B cell (primary cell): ENCODE measurements around the gene SEC14L1. TPM values are rescaled to one million over a fixed set of nuclear protein-coding genes. Genes with fewer than 3 reads are reported as not detected.

Experiments used
- ATAC-seq: fragments of 200-7000 bp; cut with Tn5 transposase; one replicate; pipeline ENCODE4 v1.10.0; 2021; ENCODE audit warnings: low read depth, mild to moderate bottlenecking, moderate number of reproducible peaks, moderate library complexity
- CTCF ChIA-PET: fragments of 350-600 bp; sonication (Branson Sonifier 250); formaldehyde crosslinking; loops from one replicate; lab custom pipeline; 2021; ENCODE audit warnings: antibody characterized with exemption, inconsistent platforms; lab: Charles Lee
- POLR2A ChIA-PET: fragments of 350-600 bp; sonication (Branson Sonifier 250); formaldehyde crosslinking; loops from one replicate; lab custom pipeline; 2021; ENCODE audit warnings: antibody characterized with exemption; lab: Charles Lee
- DNase-seq: peaks from one replicate; pipeline ENCODE4 v3.0.0; 2013
- H2AFZ ChIP-seq: 2 replicates; pipeline ENCODE4 v1.6.1; 2012; ENCODE audit warnings: mild to moderate bottlenecking, low read depth, low read length; ENCODE audit not compliant: insufficient read depth, poor library complexity, severe bottlenecking
- H3K27ac ChIP-seq, 2 donors: 1 replicate in 1 of 2; 2 replicates in 1 of 2; pipeline ENCODE4 v1.5.1; 2012 to 2013; ENCODE audit warnings: low read length in 2 of 2, mild to moderate bottlenecking in 2 of 2, moderate library complexity in 1 of 2
- H3K27me3 ChIP-seq, 4 experiments: fragments of 200-600 bp in 1 of 4; sonication (generic) in 1 of 4; replicated peaks in 1 of 4; 1 replicate in 2 of 4; 2 replicates in 2 of 4; pipeline versions ENCODE4 v1.6.1 to v1.7.0; 2013 to 2016; ENCODE audit warnings: low read length in 3 of 4, mild to moderate bottlenecking in 2 of 4, mixed read lengths in 1 of 4, moderate library complexity in 1 of 4; ENCODE audit not compliant: insufficient read depth in 4 of 4, control insufficient read depth in 3 of 4; ENCODE audit errors: control extremely low read depth in 1 of 4
- H3K36me3 ChIP-seq, 2 experiments: replicated peaks in 1 of 2; 1 replicate in 1 of 2; 2 replicates in 1 of 2; pipeline versions ENCODE4 v1.6.1 to v1.7.1; 2013; ENCODE audit warnings: low read length in 1 of 2; ENCODE audit not compliant: insufficient read depth in 2 of 2, control insufficient read depth in 1 of 2; ENCODE audit errors: control extremely low read depth in 1 of 2, extremely low read depth in 1 of 2
- H3K4me1 ChIP-seq, 2 donors: fragments of 200-600 bp in 1 of 2; sonication (generic) in 1 of 2; 1 replicate in 1 of 2; 2 replicates in 1 of 2; pipeline versions ENCODE4 v1.5.1 to v1.6.1; 2013 to 2017; ENCODE audit warnings: low read length in 2 of 2; ENCODE audit not compliant: control insufficient read depth in 2 of 2, insufficient read depth in 2 of 2
- H3K4me2 ChIP-seq: replicated peaks from 2 replicates; pipeline ENCODE3; 2012; ENCODE audit warnings: mild to moderate bottlenecking, low read depth, low read length; ENCODE audit not compliant: poor library complexity, severe bottlenecking
- H3K4me3 ChIP-seq, 5 experiments: fragments of 200-600 bp in 1 of 5; sonication (generic) in 1 of 5; 1 replicate in 3 of 5; 2 replicates in 2 of 5; pipeline versions ENCODE4 v1.5.1 to v1.7.0; 2011 to 2016; ENCODE audit warnings: low read length in 4 of 5, mild to moderate bottlenecking in 4 of 5, low read depth in 2 of 5, control low read depth in 1 of 5, moderate library complexity in 1 of 5; ENCODE audit not compliant: insufficient read depth in 1 of 5; ENCODE audit errors: control extremely low read depth in 1 of 5, extremely low read depth in 1 of 5
- H3K79me2 ChIP-seq: fragments of 200-600 bp; sonication (generic); one replicate; pipeline ENCODE4 v1.6.0; 2016; ENCODE audit warnings: low read length; ENCODE audit not compliant: control insufficient read depth, insufficient read depth
- H3K9ac ChIP-seq: fragments of 200-600 bp; sonication (generic); 2 replicates; pipeline ENCODE4 v1.6.1; 2017; ENCODE audit warnings: mild to moderate bottlenecking, low read length, moderate library complexity
- H3K9me3 ChIP-seq, 3 donors: one replicate each; pipeline versions ENCODE4 v1.6.1 to v1.7.1; 2013; ENCODE audit warnings: low read length in 2 of 3; ENCODE audit not compliant: control insufficient read depth in 2 of 3, insufficient read depth in 1 of 3; ENCODE audit errors: control extremely low read depth in 1 of 3
- H4K20me1 ChIP-seq: 2 replicates; pipeline ENCODE4 v1.6.0; 2012; ENCODE audit warnings: mild to moderate bottlenecking, low read length; ENCODE audit not compliant: insufficient read depth, control insufficient read depth, poor library complexity, severe bottlenecking
- H3K27ac Mint-ChIP-seq: one replicate; pipeline ENCODE4 v1.8.0; 2021; ENCODE audit warnings: mixed read lengths
- H3K27me3 Mint-ChIP-seq: one replicate; pipeline ENCODE4 v1.8.0; 2021; ENCODE audit warnings: mixed read lengths
- H3K4me1 Mint-ChIP-seq: one replicate; pipeline ENCODE4 v1.8.0; 2021; ENCODE audit warnings: mixed read lengths
- H3K4me3 Mint-ChIP-seq: one replicate; pipeline ENCODE4 v1.8.0; 2021; ENCODE audit warnings: mixed read lengths
- H3K9me3 Mint-ChIP-seq: one replicate; pipeline ENCODE4 v1.8.0; 2022; ENCODE audit warnings: mixed read lengths; ENCODE audit not compliant: insufficient read depth
- EZH2 ChIP-seq: IDR thresholded peaks from 2 replicates; pipeline ENCODE4 v1.6.1; 2012; ENCODE audit warnings: borderline replicate concordance, low read depth, mild to moderate bottlenecking, moderate library complexity, low read length; ENCODE audit not compliant: insufficient read depth, poor library complexity, severe bottlenecking
- WGBS: methylation state at CpG from one replicate; pipeline ENCODE4 v1.1.5; 2013; ENCODE audit warnings: missing lambda C conversion rate; ENCODE audit not compliant: insufficient coverage; 5-methylcytosine and 5-hydroxymethylcytosine counted together
- intact Hi-C: fragments of 100-400 bp; cut with micrococcal nuclease; formaldehyde crosslinking; loops from one replicate; pipeline ENCODE4 v1.10.0; 2022
- polyA minus RNA-seq: library from RNA; depleted of rRNA, polyadenylated mRNA; stranded (reverse); fragments of >200 nt; gene quantifications from 2 replicates; pipeline ENCODE4 v1.2.3, GENCODE V29; 2012
- polyA plus RNA-seq: library from polyadenylated mRNA; depleted of rRNA; stranded (reverse); fragments of >200 nt; gene quantifications from 2 replicates; pipeline ENCODE4 v1.2.3, GENCODE V29; 2012
- total RNA-seq, 2 donors: library from RNA; stranded (reverse); fragments of 120-200 nt in 1 of 2; gene quantifications; 1 replicate in 1 of 2; 2 replicates in 1 of 2; pipeline versions ENCODE4 v1.2.3 to v1.2.4, GENCODE V29; 2013 to 2022
- TF ChIP-seq, protein P1 (sequence below): fragments of 200-600 bp; IDR thresholded peaks from one replicate; pipeline ENCODE4 v1.8.0; 2022; ENCODE audit warnings: antibody characterized with exemption, mild to moderate bottlenecking

SEC14L1 gene
- total RNA-seq (100 and 103 TPM in 2 replicates), polyA plus RNA-seq (37.7 and 48.8 TPM in 2 replicates), polyA minus RNA-seq (36.2 and 112 TPM in 2 replicates)
- 20.0 TPM for total RNA-seq (2013)

DNA sequence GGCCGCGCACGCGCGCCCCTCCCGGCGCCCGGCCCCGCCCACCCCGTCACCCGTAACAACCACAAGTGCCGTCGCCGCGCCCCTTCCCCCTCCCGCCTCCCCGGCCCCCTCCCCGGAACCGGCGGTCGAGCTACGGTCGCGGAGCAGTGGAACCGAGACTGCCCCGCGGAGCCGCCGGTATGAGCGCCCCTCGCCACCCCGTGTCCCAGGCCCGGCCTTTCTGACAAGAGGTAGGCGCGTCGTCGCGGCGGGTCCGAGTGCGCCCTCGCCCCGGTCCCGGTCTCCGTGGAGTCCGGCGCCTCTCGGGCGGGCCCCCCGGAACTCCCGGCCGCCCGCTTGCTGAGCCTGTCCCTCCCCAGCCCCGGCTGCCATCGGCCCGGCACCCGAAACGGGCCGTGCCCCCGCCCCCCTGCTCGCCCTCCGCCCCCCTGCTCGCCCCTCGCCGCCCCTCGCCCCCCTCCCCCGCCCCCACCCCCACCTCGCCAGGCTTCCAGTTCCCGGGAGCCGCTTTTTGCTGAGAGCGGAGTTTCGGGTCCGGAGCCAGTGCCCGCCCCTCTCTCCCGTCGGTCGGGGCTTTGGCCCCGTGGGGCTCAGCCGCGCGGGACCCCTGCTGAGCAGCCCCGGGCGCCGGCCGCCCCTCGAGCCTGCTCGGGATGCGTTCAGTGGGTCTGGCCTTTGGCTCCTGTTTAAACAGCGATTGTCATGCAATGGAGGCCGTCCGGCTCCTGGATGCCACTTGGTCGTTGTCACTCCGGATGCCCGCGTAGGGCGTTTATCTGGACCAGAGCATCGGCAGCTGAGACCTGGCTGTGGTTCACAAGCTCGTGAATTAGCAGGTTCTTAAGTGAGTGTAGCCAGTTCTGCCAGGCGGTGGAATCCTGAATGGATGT, at the start of gene SEC14L1:
Gene SEC14L1 (plus strand): TSS at position 92 of the 890 bp plus-strand sequence. CDS start 2,628 bp downstream, outside the sequence.
- H3K79me2 ChIP-seq: peaks cover 23% of the 10 kb centered on the region
- no peak for ATAC-seq
- ChIA-PET CTCF (interaction anchor here (1.0 to 4.8 kb wide), 5 partner anchors 21 to 71 kb away, joined by 3 to 39 read pairs (median 4); no protein-coding TSS in a partner anchor), POLR2A (interaction anchor here (0.6 to 3.8 kb wide), 12 partner anchors 11 to 1283 kb away, joined by 3 to 24 read pairs (median 4); no protein-coding TSS in a partner anchor)
- peaks cover 0 to 21% of the 10 kb centered on the region in 2 experiments for H3K36me3 ChIP-seq
- Mint-ChIP-seq H3K27ac (peak within 1 kb of the TSS; percentile 97), H3K9me3 (no peaks in the 10 kb centered on the region), H3K4me1 (peaks cover 59% of the 10 kb centered on the region), H3K27me3 (no peaks in the 10 kb centered on the region), H3K4me3 (peak within 1 kb of the TSS; percentile 93)
- H3K9ac ChIP-seq: peak within 1 kb of the TSS; percentile 83
- peak within 1 kb of the TSS; percentile 95 for H3K4me2 ChIP-seq
- TF ChIP-seq EZH2: no peak
- TF ChIP-seq, protein P1, sequence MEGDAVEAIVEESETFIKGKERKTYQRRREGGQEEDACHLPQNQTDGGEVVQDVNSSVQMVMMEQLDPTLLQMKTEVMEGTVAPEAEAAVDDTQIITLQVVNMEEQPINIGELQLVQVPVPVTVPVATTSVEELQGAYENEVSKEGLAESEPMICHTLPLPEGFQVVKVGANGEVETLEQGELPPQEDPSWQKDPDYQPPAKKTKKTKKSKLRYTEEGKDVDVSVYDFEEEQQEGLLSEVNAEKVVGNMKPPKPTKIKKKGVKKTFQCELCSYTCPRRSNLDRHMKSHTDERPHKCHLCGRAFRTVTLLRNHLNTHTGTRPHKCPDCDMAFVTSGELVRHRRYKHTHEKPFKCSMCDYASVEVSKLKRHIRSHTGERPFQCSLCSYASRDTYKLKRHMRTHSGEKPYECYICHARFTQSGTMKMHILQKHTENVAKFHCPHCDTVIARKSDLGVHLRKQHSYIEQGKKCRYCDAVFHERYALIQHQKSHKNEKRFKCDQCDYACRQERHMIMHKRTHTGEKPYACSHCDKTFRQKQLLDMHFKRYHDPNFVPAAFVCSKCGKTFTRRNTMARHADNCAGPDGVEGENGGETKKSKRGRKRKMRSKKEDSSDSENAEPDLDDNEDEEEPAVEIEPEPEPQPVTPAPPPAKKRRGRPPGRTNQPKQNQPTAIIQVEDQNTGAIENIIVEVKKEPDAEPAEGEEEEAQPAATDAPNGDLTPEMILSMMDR: no peak
- WGBS: under 1% methylated on average over 67 of the region's 99 CpGs
- H3K27me3 ChIP-seq: no peaks in the 10 kb centered on the region
- H3K9me3 ChIP-seq: peaks cover 0 to 20% (median 2%) of the 10 kb centered on the region in 3 donors
- H3K4me3 ChIP-seq: peak within 1 kb of the TSS; percentile 49 to 91 (median 79)
- H4K20me1 ChIP-seq: peaks cover 10% of the 10 kb centered on the region
- DNase-seq: peak; percentile 63
- H3K27ac ChIP-seq: peak within 1 kb of the TSS; percentile 82 to 85
- intact Hi-C loops: loop anchor here (1.0 to 10.0 kb wide), 9 partner anchors 34 to 789 kb away; partner anchors contain the start of genes MFSD11, PRPSAP1 and SRSF2
- H3K4me1 ChIP-seq: peaks cover 47 to 66% of the 10 kb centered on the region in 2 donors
- peak within 1 kb of the TSS; percentile 72 for H2AFZ ChIP-seq
